HG03565 (cell line): ENCODE data around the gene TAS1R3.

Source experiments
- ATAC-seq: cut with Tn5 transposase; IDR thresholded peaks from one replicate; pipeline ENCODE4 v1.9.1; 2021; ENCODE audit warnings: mild to moderate bottlenecking, moderate library complexity; ENCODE audit not compliant: unreplicated experiment

The TAS1R3 gene

DNA sequence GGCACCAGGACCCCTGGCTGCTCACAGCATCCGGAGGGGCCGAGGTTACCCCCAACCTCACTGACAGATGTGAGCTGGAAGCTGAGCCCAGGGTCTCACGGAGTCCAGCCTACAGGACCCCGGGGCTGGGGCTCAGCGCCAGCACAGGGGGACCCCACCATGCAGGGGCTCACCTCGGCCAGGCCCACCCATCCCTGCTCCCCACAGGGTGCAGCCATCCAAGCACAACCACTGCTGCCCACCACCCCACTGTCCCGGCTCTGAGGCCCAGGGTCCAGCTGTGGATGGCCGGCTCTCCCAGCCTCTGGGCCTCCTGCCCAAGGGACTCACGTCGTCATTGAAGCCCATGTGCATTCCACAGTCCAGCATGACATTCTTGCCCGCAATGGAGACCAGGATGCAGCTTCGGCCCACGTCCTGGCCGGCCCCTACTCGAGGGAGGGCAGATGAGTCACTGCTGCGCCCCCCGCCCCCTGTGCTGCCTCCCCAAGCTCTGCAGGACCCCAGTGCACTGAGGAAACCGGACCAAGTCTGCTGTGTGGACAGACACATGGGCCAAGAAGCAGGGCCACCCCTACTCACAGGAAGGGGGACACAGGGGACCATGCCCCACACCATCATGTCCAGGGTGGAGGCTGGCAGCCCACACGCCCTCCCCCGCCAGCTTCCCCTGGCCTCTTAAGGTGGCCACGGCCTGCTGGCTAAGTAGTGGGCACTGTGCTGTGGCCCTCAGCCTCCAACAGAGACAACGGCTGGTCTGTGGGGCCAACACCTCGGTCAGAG, 10.2 kb upstream of the TAS1R3 start:
- no peak for ATAC-seq

- no peak for ATAC-seq
Measured at GRCh38 chr1:1321477-1321876, 9.6 kb upstream of the TAS1R3 start.

DNA sequence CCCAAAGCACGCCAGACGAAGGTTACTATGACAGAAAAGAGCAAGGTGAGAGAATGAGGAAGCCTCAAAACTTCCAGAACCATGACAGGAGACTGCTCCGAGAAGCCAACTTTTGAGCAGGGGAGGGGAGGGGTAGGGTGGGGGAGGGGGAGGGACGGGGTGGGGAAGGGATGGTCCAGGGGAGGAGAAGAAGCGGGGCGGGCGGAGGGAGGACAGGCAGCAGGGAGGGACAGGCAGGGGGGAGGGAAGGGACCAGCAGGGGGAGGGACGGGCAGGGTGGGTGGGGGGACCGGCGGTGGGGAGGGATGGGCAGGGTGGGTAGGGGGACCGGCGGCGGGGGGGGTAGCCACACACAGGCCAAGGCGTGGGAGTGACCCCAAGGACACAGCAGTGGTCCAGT, 8.7 kb upstream of the TAS1R3 start:
- no peak for ATAC-seq

- no peak for ATAC-seq
Measured at GRCh38 chr1:1322952-1323351, 8.1 kb upstream of the TAS1R3 start.

- ATAC-seq: peak; percentile 27
Measured at GRCh38 chr1:1324084-1324523, 7.0 kb upstream of the TAS1R3 start.

DNA sequence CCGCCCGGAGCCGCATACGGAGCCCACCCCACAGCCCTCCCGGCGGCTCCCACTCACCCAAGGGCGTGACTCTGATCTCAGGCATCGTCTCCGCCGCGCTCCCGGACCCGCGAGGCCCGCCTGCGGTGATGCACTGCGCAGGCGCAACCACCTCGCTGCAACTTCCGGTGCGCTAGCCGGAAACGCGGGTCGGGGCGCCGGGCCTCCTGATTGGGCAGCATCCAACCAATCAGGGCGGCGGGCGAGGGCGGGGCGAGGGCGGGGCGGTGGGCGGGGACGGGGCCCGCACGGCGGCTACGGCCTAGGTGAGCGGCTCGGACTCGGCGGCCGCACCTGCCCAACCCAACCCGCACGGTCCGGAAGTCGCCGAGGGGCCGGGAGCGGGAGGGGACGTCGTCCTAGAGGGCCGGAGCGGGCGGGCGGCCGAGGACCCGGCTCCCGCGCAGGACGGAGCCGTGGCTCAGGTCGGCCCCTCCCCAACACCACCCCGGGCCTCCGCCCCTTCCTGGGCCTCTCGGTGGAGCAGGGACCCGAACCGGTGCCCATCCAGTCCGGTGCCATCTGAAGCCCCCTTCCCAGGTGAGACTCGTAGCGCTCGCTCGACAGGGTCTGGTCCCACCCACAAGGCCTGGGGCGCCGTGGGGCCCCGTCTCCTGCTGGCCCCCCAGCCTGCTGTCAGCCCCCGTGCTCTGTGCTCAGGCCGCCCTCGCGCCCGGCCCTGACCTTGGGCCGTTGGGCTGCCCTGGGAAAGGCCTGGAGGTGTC, 6.4 kb upstream of the TAS1R3 start, which contains the start of the genes CPTP and INTS11:
Gene CPTP (plus strand): TSS at position 279 of the 764 bp plus-strand sequence. CDS start 2,109 bp downstream, outside the sequence.
Gene INTS11 (minus strand): TSS at position 137 of the 764 bp plus-strand sequence. CDS start 52 bp downstream, at position 85.
- peak; percentile 77 for ATAC-seq

- ATAC-seq: no peak
Measured at GRCh38 chr1:1325288-1326074, 5.6 kb upstream of the TAS1R3 start.

- no peak for ATAC-seq
Measured at GRCh38 chr1:1326075-1326605, 4.9 kb upstream of the TAS1R3 start.

DNA sequence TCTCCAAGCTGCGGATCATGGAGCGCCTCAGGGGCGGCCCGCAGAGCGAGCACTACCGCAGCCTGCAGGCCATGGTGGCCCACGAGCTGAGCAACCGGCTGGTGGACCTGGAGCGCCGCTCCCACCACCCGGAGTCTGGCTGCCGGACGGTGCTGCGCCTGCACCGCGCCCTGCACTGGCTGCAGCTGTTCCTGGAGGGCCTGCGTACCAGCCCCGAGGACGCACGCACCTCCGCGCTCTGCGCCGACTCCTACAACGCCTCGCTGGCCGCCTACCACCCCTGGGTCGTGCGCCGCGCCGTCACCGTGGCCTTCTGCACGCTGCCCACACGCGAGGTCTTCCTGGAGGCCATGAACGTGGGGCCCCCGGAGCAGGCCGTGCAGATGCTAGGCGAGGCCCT, 3.8 kb upstream of the TAS1R3 start:
- no peak for ATAC-seq

DNA sequence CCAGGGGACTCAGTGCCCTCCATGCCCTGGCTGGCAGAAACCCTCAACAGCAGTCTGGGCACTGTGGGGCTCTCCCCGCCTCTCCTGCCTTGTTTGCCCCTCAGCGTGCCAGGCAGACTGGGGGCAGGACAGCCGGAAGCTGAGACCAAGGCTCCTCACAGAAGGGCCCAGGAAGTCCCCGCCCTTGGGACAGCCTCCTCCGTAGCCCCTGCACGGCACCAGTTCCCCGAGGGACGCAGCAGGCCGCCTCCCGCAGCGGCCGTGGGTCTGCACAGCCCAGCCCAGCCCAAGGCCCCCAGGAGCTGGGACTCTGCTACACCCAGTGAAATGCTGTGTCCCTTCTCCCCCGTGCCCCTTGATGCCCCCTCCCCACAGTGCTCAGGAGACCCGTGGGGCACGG, 2.8 kb upstream of the TAS1R3 start:
- ATAC-seq: no peak

GRCh38 chr1:1329304-1330210, 1.5 kb upstream of the TAS1R3 start:
- ATAC-seq: no peak

GRCh38 chr1:1330366-1331067, 563 bp upstream of the TAS1R3 start:
- ATAC-seq: no peak

GRCh38 chr1:1332031-1332755, 1.1 kb downstream of the TAS1R3 start:
- ATAC-seq: no peak

DNA sequence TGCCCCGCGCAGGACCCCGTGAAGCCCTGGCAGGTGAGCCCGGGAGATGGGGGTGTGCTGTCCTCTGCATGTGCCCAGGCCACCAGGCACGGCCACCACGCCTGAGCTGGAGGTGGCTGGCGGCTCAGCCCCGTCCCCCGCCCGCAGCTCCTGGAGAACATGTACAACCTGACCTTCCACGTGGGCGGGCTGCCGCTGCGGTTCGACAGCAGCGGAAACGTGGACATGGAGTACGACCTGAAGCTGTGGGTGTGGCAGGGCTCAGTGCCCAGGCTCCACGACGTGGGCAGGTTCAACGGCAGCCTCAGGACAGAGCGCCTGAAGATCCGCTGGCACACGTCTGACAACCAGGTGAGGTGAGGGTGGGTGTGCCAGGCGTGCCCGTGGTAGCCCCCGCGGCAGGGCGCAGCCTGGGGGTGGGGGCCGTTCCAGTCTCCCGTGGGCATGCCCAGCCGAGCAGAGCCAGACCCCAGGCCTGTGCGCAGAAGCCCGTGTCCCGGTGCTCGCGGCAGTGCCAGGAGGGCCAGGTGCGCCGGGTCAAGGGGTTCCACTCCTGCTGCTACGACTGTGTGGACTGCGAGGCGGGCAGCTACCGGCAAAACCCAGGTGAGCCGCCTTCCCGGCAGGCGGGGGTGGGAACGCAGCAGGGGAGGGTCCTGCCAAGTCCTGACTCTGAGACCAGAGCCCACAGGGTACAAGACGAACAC, 1.8 kb downstream of the TAS1R3 start:
- no peak for ATAC-seq

- no peak for ATAC-seq
Measured at GRCh38 chr1:1333551-1334241, 2.6 kb downstream of the TAS1R3 start.

- no peak for ATAC-seq
Measured at GRCh38 chr1:1334835-1335234, 3.8 kb downstream of the TAS1R3 start.

DNA sequence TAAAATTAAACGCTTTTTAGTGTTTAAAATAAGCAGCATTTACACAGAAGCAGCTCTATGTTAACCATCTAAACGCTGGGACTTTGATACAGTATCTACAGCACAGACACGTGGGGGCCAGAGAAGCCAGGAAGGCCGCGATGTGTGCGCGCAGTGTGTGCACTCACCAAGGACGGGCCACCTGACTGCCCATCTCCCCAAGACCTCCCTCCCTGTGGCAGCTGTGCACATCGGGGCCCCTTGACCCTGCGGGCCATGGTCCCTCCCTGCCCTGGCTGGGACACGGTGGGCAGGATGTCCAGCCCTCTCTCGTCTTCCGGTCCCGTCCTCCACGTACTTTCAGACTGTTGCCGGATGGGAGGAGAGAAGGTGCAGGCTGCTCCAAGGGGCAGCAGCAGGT, 4.2 kb downstream of the TAS1R3 start:
- no peak for ATAC-seq
